Measurements from ENCODE around the gene HILPDA.
"Not testable (repeated sequence)": the region's sequence is repeated elsewhere in the genome, so short reads cannot be mapped to it uniquely, and the experiment has no call there.

The HILPDA gene

DNA sequence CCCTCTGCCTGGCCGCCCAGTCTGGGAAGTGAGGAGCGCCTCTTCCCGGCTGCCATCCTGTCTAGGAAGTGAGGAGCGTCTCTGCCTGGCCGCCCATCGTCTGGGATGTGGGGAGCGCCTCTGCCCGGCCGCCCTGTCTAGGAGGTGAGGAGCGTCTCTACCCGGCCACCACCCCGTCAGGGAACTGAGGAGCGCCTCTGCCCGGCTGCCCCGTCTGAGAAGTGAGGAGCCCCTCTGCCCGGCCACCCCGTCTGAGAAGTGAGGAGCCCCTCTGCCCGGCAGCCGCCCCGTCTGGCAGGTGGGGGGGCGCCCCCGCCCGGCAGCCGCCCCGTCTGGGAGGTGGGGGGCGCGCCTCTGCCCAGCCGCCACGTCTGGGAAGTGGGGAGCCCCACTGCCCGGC, 7.7 kb downstream of the HILPDA start:
- not testable (repeated sequence) for DNase-seq (ENCODE audit: low read depth)

DNA sequence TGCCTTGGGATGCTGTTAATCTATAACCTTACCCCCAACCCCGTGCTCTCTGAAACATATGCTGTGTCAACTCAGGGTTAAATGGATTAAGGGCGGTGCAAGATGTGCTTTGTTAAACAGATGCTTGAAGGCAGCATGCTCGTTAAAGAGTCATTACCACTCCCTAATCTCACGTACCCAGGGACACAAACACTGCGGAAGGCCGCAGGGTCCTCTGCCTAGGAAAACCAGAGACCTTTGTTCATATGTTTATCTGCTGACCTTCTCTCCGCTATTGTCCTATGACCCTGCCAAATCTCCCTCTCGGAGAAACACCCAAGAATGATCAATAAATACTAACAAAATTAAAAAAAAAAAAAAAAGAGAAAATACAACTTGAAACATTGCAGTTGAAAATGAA, 8.3 kb downstream of the HILPDA start:
- not testable (repeated sequence) for DNase-seq (ENCODE audit: low read depth)

DNA sequence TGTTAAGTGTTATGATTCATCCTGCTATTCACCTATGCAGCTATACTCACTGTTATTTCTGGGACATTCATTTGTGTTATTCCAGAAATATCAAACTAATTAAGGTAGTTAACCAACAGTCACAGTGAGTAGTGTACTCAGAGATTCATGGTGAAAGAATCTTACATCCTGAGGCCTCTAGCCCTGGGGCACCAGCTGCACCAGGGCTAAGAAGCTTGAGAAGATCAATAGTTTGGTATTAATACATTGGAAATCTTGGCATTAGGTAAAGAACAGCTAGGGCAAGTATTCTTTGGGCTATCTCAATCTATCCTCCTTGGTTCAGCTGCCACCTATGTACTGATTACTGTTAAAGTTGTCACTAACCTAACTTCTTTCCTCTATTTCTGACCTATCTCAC, 11.2 kb downstream of the HILPDA start:
- DNase-seq (ENCODE audit: low read depth), result not testable (repeated sequence)

DNA sequence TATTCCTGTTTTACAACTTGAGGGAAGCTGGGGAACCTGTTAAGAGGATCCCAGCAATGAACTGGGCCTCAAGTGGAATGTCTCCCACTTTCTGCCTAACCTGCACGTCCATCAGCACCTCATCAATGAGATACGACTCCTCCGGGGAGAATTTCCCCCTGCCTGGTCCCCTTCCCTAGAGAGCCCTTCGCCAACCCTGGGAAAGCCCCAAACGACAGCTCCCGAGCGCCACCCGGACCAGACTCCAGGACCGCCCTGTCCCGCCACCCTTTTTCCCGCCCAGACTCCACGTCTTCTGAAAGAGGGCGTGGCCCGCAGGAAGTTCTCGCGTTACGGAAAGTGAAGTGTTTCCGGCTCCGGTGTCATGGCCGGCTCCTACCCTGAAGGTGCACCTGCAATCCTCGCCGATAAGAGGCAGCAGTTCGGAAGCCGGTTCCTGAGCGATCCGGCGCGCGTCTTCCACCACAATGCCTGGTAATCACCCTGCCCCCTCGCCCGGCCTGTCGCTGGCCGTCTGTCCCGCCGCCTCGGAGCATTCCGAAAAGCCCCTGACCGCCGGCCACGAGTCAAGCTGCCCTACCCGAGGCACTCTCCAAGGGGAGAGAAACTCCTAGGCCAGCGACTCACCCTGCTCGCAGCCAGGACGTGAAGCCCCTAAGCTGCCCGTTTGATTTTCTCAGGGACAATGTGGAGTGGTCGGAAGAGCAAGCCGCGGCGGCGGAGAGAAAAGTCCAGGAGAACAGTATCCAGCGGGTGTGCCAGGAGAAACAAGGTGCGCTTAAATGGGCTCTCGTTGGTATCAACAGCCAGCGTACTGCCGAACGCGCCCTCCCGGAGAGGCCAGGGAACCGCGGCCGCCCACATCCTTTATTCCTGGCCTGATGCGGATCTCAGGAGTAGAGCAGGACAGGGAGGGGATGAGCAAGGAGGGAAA, 21.0 kb downstream of the HILPDA start, which contains the start of gene METTL2B:
Gene METTL2B, plus strand, starts transcription at position 347 of the 934 bp plus-strand sequence. Its CDS starts 18 bp downstream, at position 365.
- DNase-seq (ENCODE audit: low read depth), result peak; percentile 78

DNA sequence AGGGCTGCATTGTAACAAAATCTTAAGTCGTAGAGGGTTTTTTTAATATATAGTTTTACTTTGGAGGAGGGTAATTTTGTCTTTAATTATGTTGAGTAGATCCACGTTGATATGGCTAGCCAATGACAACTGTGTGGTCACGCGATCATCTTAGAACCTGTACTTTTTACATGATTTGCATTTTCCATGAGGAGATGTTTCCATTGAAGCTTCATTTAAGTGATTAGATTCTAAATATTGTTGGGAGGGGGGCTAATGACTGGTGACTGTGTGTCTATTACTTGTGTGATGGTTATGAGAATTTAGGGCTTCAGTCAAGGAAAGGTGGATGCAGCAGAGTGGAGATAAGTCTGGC, 21.6 kb downstream of the HILPDA start:
- not testable (repeated sequence) for DNase-seq (ENCODE audit: low read depth)

DNA sequence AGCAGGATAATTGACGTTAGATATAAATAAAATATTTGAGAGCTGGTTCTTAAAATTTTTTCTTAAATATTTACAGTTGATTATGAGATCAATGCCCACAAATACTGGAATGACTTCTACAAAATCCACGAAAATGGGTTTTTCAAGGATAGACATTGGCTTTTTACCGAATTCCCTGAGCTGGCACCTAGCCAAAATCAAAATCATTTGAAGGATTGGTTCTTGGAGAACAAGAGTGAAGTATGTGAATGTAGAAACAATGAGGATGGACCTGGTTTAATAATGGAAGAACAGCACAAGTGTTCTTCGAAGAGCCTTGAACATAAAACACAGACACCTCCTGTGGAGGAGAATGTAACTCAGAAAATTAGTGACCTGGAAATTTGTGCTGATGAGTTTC, 23.4 kb downstream of the HILPDA start:
- DNase-seq (ENCODE audit: low read depth), result not testable (repeated sequence)

DNA sequence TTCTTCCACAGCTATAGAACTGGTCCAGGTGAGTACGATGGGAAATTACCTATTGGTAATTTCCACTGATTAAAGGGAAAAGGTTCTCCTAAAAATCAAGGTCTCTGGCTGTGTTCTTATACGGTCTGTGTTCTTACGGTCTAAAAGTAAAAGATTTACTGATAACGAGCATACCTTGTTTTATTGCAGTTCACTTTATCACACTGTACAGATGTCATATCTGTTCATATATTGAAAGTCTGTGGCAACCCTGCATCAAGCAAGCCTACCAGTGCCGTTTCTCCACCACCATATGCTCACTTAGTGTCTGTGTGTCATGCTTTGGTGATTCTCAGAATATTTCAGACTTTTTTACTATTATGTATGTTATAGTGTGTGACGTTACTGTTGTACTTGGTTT, 32.5 kb downstream of the HILPDA start:
- not testable (repeated sequence) for DNase-seq (ENCODE audit: low read depth)

DNA sequence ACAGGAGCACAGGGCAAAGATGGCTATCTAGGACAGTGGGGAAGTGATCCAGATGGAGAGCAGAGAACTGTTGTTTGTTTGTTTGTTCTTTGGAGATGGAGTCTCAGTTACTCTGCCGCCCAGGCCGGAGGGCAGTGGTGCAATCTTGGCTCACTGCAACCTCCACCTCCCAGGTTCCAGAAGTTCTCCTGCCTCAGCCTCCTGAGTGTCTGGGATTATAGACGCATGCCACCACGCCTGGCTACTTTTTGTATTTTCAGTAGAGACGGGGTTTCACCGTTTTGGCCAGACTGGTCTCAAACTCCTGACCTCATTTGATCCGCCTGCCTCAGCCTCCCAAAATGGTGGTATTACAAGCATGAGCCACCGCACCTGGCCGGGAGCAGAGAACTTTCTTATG, 41.7 kb downstream of the HILPDA start:
- no peak for DNase-seq (ENCODE audit: low read depth)

DNA sequence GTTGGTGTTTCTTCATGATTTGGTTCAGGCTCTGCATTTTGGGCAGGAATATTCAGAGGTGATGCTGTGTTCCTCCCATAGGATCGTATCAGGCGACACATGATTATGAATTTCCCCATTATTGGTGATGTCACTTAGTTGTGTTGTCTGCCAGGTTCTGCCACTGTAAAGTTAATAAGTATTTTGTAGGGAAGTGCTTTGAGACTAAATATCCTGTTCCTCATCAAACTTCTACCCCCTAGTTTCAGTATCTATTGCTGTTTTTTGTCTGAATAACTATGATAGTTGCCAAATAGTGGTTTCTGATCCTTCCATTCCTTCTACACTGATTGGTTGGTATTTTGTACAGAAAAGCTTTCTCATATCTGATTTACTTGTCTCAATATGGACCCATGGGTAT, 49.7 kb downstream of the HILPDA start:
- not testable (repeated sequence) for DNase-seq (ENCODE audit: low read depth)

DNA sequence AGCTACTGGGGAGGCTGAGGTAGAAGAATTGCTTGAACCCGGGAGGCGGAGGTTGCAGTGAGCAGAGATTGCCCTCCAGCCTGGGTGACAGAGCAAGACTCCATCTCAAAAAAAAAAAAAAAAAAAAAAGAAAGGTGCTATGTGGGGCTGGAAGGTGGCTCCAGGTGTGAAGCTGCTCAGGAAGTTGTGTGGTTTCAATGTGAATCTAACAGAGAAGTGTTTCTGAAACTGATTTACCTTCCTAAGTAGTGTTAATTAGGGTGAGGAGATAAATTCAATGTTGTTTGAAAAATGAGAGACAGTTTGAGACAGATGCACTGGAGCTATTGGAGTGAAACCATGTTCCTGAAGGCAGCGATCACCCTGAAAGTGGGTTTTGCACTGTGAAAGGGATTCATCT, 51.1 kb downstream of the HILPDA start:
- DNase-seq (ENCODE audit: low read depth), result not testable (repeated sequence)

DNA sequence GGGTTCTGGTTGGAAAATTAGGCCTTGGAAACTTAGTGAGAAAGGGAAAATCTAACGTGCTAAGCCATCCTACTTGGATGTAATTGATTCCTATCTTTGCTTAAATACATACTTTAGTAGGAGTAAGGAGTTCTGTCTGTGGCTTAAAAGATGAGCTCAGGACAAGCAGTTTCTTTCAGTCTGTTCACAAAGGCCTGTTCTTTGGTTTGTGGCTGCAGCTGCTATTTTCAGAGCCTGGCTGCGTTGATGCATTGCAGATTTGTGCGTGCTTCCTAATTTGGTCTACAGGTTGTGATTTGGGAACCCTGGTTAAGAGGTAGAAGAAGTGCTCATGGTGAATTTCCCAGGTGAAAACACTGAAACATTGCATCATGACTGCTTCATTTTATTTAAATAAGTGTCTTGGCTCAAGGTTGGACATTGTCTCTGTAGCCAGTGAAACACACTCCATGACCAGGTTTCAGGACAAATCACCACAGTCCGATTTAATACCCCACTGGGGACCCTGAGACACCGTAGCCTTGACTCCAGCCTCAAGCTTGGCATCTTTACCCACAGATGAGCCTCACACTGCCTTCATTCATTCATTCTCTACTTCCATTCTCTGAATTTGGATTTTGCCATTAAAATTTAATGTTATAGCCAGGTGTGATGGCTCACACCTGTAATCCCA, 51.8 kb downstream of the HILPDA start:
- not testable (repeated sequence) for DNase-seq (ENCODE audit: low read depth)
